Endodermal cell (in vitro differentiated cells): ENCODE measurements around the gene PLA2G3. TPM values are rescaled to one million over a fixed set of nuclear protein-coding genes. Genes with fewer than 3 reads are reported as not detected.

Source experiments
- DNase-seq: peaks from one replicate; pipeline ENCODE4 v3.0.0-alpha.2; 2017
- H3K27ac ChIP-seq: 2 replicates; pipeline ENCODE4 v1.5.1; 2013; ENCODE audit warnings: mild to moderate bottlenecking, low read depth, low read length, moderate library complexity
- H3K27me3 ChIP-seq: 2 replicates; pipeline ENCODE4 v1.6.1; 2013; ENCODE audit warnings: mild to moderate bottlenecking, low read length, moderate library complexity; ENCODE audit not compliant: insufficient read depth, control insufficient read depth, poor library complexity, severe bottlenecking
- H3K36me3 ChIP-seq: 2 replicates; pipeline ENCODE4 v1.7.0; 2013; ENCODE audit warnings: mild to moderate bottlenecking, low read length, moderate library complexity; ENCODE audit not compliant: control insufficient read depth, insufficient read depth
- H3K4me1 ChIP-seq: one replicate; pipeline ENCODE4 v1.7.0; 2013; ENCODE audit warnings: low read length; ENCODE audit not compliant: control insufficient read depth, insufficient read depth
- H3K4me3 ChIP-seq: 2 replicates; pipeline ENCODE4 v1.5.1; 2013; ENCODE audit warnings: mild to moderate bottlenecking, low read length, moderate library complexity
- H3K9ac ChIP-seq: 2 replicates; pipeline ENCODE4 v1.6.1; 2013; ENCODE audit warnings: mild to moderate bottlenecking, low read length, moderate library complexity; ENCODE audit not compliant: poor library complexity, severe bottlenecking; ENCODE audit errors: extremely low read depth
- H3K9me3 ChIP-seq: 2 replicates; pipeline ENCODE4 v1.6.1; 2013; ENCODE audit warnings: mild to moderate bottlenecking, low read length, moderate library complexity; ENCODE audit not compliant: control insufficient read depth
- H3K27ac Mint-ChIP-seq: 2 replicates; pipeline ENCODE4 v1.8.0; 2020; ENCODE audit warnings: mixed read lengths
- H3K27me3 Mint-ChIP-seq: 2 replicates; pipeline ENCODE4 v1.8.0; 2021; ENCODE audit warnings: mild to moderate bottlenecking, mixed read lengths; ENCODE audit not compliant: insufficient read depth
- H3K36me3 Mint-ChIP-seq: 2 replicates; pipeline ENCODE4 v1.8.0; 2020; ENCODE audit warnings: low read depth, mixed read lengths
- H3K4me1 Mint-ChIP-seq: 2 replicates; pipeline ENCODE4 v1.8.0; 2020; ENCODE audit warnings: mixed read lengths
- H3K4me3 Mint-ChIP-seq: 2 replicates; pipeline ENCODE4 v1.8.0; 2020; ENCODE audit warnings: mild to moderate bottlenecking, moderate library complexity, mixed read lengths
- H3K9me3 Mint-ChIP-seq: 2 replicates; pipeline ENCODE4 v1.8.0; 2020; ENCODE audit warnings: mild to moderate bottlenecking, mixed read lengths
- WGBS, 2 experiments: methylation state at CpG; one replicate each; pipeline versions ENCODE4 v1.1.5 to v1.1.7; 2013; ENCODE audit warnings: missing lambda C conversion rate in 2 of 2, mixed read lengths in 1 of 2; ENCODE audit not compliant: insufficient coverage in 1 of 2, insufficient read length in 1 of 2; 5-methylcytosine and 5-hydroxymethylcytosine counted together
- total RNA-seq, 2 donors: library from RNA; stranded (reverse); fragmentation: NEBNext Ultra II Directional in 1 of 2; extraction: Animal tissue kit (Norgen Biotek cat#: 25700) in 1 of 2; gene quantifications; 2 replicates in 1 of 2; 3 replicates in 1 of 2; pipeline ENCODE4 v1.2.1, GENCODE V29; 2021
- TF ChIP-seq, protein P1 (sequence below): fragments of 200-600 bp; sonication (generic); conservative IDR thresholded peaks from 2 replicates; pipeline ENCODE4 v1.5.0; 2021; ENCODE audit warnings: antibody characterized with exemption, mild to moderate bottlenecking

The PLA2G3 gene
- total RNA-seq, 2 donors from 2014 or later = 4.1 to 4.6 TPM

GRCh38 chr22:31143537-31143936, 3.2 kb upstream of the PLA2G3 start:
- no peak overlapping the region for H3K27ac Mint-ChIP-seq

GRCh38 chr22:31143038-31143437, 2.7 kb upstream of the PLA2G3 start:
- Histone ChIP-seq H3K4me1 (no peaks in the 10 kb centered on the region), H3K27me3 (no peaks in the 10 kb centered on the region), H3K9ac (no peak overlapping the region), H3K9me3 (peaks cover 21% of the 10 kb centered on the region), H3K27ac (no peak overlapping the region), H3K4me3 (no peak overlapping the region), H3K36me3 (no peaks in the 10 kb centered on the region)
- Mint-ChIP-seq H3K4me1 (peaks cover 7% of the 10 kb centered on the region), H3K9me3 (peaks cover 28% of the 10 kb centered on the region), H3K36me3 (no peaks in the 10 kb centered on the region), H3K27me3 (peaks cover 18% of the 10 kb centered on the region), H3K4me3 (no peak overlapping the region), H3K27ac (peak overlapping the region; percentile 75)
- WGBS, 2 experiments = 77 to 92% methylated on average over 2 to 3 of the region's 3 CpGs
- TF ChIP-seq, protein P1, sequence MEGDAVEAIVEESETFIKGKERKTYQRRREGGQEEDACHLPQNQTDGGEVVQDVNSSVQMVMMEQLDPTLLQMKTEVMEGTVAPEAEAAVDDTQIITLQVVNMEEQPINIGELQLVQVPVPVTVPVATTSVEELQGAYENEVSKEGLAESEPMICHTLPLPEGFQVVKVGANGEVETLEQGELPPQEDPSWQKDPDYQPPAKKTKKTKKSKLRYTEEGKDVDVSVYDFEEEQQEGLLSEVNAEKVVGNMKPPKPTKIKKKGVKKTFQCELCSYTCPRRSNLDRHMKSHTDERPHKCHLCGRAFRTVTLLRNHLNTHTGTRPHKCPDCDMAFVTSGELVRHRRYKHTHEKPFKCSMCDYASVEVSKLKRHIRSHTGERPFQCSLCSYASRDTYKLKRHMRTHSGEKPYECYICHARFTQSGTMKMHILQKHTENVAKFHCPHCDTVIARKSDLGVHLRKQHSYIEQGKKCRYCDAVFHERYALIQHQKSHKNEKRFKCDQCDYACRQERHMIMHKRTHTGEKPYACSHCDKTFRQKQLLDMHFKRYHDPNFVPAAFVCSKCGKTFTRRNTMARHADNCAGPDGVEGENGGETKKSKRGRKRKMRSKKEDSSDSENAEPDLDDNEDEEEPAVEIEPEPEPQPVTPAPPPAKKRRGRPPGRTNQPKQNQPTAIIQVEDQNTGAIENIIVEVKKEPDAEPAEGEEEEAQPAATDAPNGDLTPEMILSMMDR = no peak
- no peak for DNase-seq

More at GRCh38 chr22:31143537-31143936, 3.2 kb upstream of the PLA2G3 start:
- TF ChIP-seq, protein P1 = no peak
- Mint-ChIP-seq H3K4me3 (no peak overlapping the region), H3K9me3 (peaks cover 28% of the 10 kb centered on the region), H3K36me3 (no peaks in the 10 kb centered on the region), H3K27me3 (peaks cover 18% of the 10 kb centered on the region), H3K4me1 (peaks cover 7% of the 10 kb centered on the region)
- H3K4me3 ChIP-seq = no peak overlapping the region
- no peak overlapping the region for H3K9ac ChIP-seq
- peaks cover 21% of the 10 kb centered on the region for H3K9me3 ChIP-seq
- no peaks in the 10 kb centered on the region for H3K36me3 ChIP-seq
- no peaks in the 10 kb centered on the region for H3K27me3 ChIP-seq
- H3K4me1 ChIP-seq = no peaks in the 10 kb centered on the region
- 93 to 95% methylated on average over 3 of the region's 3 CpGs for WGBS, 2 experiments
- peak; percentile 25 for DNase-seq
- H3K27ac ChIP-seq = no peak overlapping the region

GRCh38 chr22:31142285-31142684, 2.0 kb upstream of the PLA2G3 start:
- H3K4me1 ChIP-seq = no peaks in the 10 kb centered on the region
- H3K36me3 Mint-ChIP-seq = no peaks in the 10 kb centered on the region
- no peak overlapping the region for H3K27ac ChIP-seq
- H3K9ac ChIP-seq = no peak overlapping the region
- DNase-seq = peak; percentile 43
- no peaks in the 10 kb centered on the region for H3K36me3 ChIP-seq
- H3K4me3 Mint-ChIP-seq = no peak overlapping the region
- TF ChIP-seq, protein P1 = no peak
- H3K27me3 ChIP-seq = no peaks in the 10 kb centered on the region
- H3K27me3 Mint-ChIP-seq = peaks cover 18% of the 10 kb centered on the region
- peaks cover 16% of the 10 kb centered on the region for H3K9me3 ChIP-seq
- 90 to 92% methylated on average over 2 to 4 of the region's 4 CpGs for WGBS, 2 experiments
- H3K27ac Mint-ChIP-seq = no peak overlapping the region
- H3K4me3 ChIP-seq = no peak overlapping the region
- peaks cover 22% of the 10 kb centered on the region for H3K9me3 Mint-ChIP-seq
- H3K4me1 Mint-ChIP-seq = peaks cover 7% of the 10 kb centered on the region
